HG03565 (cell line): ENCODE measurements around the gene LRRC47.
"Not testable (repeated sequence)": the region's sequence is repeated elsewhere in the genome, so short reads cannot be mapped to it uniquely, and the experiment has no call there.

ENCODE experiments used
- ATAC-seq: cut with Tn5 transposase; IDR thresholded peaks from one replicate; pipeline ENCODE4 v1.9.1; 2021; ENCODE audit warnings: mild to moderate bottlenecking, moderate library complexity; ENCODE audit not compliant: unreplicated experiment

The LRRC47 gene

GRCh38 chr1:3816331-3817137, 20.2 kb upstream of the LRRC47 start:
- ATAC-seq = no peak

DNA sequence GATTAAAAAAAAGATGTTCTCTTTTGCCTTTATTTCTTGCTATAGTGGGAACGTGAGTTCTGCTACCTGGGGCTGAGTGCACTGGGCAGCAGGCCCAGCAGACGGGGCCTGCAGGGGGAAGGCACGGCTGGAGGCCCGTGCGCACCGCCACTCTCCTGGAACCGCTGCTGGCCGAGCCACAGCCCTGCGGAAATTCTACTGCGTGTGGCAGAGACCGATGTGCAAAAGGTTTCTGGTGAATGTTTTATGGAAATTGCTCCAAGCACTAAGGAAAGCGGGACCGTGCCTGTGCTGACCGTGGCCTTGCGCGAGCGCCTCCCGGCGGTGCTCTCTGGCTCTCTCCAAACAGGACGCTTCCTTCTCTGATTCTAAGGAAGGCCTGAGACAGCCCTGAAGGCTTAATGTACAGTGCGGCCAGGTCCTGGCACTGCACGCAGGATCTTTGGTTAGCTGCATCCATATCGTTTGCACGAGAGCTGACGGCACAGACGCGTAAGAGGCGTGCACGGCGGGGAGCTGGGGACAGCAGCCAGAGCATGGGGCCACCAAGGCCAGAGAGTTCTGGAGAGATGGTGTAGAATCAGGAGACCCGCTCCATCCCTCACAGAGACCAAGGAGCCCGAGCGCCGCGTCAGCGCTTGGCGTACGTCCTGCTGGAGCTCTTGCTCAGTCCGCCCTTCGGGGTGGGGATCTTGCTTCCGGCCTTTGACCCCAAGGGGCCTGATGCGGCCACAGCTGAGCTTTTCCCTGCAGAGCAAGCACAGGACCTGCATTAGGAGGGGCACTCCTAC, 18.7 kb upstream of the LRRC47 start:
- ATAC-seq = no peak

GRCh38 chr1:3814065-3814464, 17.8 kb upstream of the LRRC47 start:
- no peak for ATAC-seq

DNA sequence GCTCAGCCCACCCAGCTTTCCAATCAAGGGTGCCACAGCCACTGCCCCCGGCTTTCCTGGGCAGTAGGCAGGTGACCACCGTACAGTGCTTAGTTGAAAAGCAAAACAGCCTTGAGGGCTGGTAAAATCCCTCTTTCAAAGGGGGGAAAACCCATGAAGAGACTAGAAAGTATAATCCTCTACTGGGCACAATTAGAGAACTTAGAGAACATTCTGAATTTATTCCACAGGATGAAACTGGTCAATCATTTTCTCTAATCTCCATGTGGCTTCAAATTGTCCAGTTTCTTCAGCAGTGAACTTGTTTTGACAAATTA, 15.3 kb upstream of the LRRC47 start:
- ATAC-seq = no peak

- not testable (repeated sequence) for ATAC-seq
Measured at GRCh38 chr1:3810149-3810761, 14.0 kb upstream of the LRRC47 start.

DNA sequence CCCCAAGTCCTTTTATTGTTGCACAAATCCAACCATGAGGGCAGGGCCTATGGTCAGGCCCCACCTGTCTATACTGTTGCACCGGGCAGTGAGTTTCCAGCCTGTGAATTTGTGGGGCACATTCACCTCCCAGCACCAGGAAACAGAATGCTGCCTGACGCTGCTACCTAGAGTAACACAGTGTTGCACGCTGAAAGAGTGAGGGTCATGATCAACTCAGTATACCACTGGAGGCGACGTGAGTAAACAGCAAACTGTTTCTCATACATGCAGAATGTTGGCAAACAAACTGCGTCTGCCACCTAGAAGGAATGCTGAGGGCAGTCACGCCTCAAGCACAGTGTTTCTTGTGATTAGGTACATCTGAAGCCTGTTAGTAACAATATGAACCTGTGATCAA, 13.4 kb upstream of the LRRC47 start:
- no peak for ATAC-seq

- ATAC-seq = no peak
Measured at GRCh38 chr1:3807769-3808168, 11.5 kb upstream of the LRRC47 start.

DNA sequence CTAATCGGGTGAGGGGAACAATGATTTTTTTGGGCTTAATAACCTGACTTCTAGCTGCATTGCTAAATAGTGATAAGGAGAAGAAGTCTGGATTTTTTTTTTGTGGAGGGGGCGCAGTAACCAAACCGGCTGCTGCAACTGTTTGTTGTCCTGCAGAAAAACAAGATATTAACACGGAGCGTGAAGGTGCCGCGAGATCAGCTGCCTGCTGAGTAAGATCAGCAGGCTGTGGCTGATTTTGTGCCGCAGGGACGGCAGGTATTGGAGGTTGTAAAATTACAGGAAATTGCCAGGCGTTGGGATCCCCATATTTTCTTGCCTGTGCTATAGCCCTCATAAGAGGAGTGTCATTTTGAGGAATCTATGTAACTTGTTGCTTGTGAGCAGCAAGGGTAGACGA, 8.7 kb upstream of the LRRC47 start:
- ATAC-seq = no peak

DNA sequence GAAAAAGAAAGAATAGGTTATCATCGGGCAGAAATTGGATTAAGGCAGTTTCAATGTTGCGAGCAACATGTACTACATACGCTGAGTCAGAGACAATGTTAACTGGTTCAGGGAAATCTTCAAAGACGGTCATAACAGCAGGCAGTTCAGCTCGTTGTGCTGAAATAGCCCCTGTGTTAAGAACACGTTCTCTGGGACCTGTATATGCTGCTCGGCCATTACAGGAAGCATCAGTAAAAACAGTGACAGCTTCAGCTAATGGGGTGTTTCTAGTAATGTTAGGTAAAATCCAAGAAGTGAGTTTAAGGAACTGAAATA, 8.3 kb upstream of the LRRC47 start:
- ATAC-seq = not testable (repeated sequence)

GRCh38 chr1:3803905-3804626, 7.8 kb upstream of the LRRC47 start:
- ATAC-seq = no peak

DNA sequence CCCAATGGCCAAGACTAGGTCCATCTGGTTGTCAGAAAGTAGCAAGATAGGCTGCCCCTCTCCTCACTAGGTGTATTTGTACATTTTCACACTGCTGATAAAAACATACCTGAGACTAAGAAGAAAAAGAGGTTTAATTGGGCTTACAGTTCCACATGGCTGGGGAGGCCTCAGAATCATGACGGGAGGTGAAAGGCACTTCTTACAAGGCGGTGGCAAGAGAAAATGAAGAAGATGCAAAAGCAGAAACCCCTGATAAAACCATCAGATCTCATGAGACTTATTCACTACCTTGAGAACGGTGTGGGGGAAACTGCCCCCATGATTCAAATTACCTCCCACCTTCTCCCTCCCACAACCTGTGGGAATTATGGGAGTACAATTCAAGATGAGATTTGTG, 4.5 kb upstream of the LRRC47 start:
- ATAC-seq = not testable (repeated sequence)

GRCh38 chr1:3799976-3800685, 3.8 kb upstream of the LRRC47 start:
- ATAC-seq = no peak

DNA sequence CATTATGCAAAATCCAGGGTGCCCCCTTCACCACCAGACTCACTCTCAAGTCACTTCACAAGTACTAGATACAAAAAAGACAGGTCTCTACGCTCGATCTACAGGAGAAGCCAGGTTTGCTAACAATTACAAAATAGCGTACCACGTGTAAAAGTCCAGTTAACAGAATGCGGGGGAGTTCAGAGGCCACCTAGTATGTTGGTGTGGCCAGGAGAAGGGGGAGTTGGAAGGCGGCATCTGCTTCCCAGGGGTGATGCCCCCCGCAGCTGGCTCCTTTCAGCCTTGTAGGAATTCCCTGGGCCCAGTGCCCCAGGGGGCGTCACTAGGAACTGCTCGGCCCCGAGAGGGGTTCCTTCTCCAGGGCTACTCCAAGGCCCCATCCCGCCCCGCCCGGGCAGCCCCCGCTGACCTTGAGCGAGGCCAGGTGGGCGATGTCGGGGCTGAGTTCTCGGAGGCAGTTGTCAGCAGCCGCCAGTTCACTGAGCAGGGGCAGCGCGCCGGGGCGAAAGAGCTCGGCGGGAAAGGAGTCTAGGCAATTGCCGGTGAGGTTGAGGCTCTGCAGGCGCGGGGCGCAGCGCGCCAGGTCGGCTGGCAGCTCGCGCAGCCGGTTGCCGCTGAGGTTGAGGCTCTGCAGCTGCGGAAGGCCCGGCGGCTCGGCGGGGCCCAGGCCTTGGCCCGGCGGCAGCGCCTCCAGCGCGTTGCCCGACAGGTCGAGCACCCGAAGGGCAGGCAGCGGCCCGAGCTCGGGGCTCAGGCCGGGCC, 664 bp downstream of the LRRC47 start:
- ATAC-seq = peak; percentile 4

DNA sequence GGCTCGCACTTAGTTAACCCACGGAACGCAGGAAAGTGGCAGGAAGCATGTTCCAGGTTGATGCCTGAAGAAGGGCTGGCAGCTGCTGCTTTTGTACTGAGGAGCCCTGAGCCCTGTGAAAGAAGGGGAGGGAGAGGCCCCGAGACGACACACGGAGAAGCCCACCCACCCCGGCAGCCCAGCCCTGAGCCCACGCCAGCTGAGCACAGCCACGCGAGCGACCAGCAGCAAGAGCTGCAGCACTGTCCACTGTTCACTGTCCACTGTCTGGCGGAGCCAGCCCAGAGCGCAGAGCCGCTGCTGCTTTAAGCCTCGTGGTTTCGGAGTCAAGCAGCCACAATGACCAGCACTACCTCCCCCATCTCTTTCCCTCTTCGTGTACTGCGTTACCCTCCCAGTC, 5.3 kb downstream of the LRRC47 start:
- ATAC-seq = no peak

- no peak for ATAC-seq
Measured at GRCh38 chr1:3790500-3790923, 5.8 kb downstream of the LRRC47 start.

GRCh38 chr1:3789421-3790300, 6.6 kb downstream of the LRRC47 start:
- no peak for ATAC-seq

DNA sequence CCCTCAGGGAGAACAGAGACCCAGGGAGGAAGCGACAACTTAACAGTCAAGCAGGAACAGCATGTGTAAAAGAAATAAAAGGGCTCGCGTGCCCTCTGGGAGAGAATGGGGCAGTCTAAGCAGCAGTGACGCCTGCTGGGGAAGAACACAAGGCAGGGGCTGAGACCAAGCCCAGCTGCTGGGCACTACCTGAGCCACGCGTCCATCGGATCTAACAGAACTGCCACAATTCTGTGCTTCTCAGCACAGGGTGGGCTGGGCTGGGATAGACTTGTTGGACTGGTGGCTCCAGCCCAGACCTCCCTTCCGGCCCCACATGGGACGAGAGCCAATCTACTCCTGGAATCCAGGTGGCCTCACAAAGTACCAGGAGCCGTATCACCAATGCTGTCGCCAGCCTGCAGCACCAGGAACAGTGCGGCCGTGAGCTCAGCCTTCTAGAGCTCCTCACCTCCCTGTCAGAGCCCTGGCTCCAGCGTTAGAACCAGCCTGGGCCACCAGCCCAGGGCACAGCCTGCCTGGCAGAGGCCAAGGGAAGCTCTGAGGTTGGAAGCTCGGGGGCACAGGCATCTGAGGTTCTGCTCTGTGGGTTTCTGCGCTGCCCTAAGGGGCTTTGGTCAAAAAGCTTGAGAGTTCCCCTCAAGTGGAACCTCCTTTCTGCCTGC, 7.4 kb downstream of the LRRC47 start:
- no peak for ATAC-seq

- ATAC-seq = no peak
Measured at GRCh38 chr1:3787745-3788605, 8.3 kb downstream of the LRRC47 start.
